NCI-H1092 (cell line): ENCODE measurements around the gene SLC25A26.
A peak's percentile ranks its signal among the peaks of the same experiment; 100 is the strongest.
"Not testable (repeated sequence)": the region's sequence is repeated elsewhere in the genome, so short reads cannot be mapped to it uniquely, and the experiment has no call there.

ENCODE experiments used
- DNase-seq: peaks from one replicate; lab custom pipeline; 2025; lab: John Stamatoyannopoulos, UW

Gene SLC25A26, protein sequence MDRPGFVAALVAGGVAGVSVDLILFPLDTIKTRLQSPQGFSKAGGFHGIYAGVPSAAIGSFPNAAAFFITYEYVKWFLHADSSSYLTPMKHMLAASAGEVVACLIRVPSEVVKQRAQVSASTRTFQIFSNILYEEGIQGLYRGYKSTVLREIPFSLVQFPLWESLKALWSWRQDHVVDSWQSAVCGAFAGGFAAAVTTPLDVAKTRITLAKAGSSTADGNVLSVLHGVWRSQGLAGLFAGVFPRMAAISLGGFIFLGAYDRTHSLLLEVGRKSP

DNA sequence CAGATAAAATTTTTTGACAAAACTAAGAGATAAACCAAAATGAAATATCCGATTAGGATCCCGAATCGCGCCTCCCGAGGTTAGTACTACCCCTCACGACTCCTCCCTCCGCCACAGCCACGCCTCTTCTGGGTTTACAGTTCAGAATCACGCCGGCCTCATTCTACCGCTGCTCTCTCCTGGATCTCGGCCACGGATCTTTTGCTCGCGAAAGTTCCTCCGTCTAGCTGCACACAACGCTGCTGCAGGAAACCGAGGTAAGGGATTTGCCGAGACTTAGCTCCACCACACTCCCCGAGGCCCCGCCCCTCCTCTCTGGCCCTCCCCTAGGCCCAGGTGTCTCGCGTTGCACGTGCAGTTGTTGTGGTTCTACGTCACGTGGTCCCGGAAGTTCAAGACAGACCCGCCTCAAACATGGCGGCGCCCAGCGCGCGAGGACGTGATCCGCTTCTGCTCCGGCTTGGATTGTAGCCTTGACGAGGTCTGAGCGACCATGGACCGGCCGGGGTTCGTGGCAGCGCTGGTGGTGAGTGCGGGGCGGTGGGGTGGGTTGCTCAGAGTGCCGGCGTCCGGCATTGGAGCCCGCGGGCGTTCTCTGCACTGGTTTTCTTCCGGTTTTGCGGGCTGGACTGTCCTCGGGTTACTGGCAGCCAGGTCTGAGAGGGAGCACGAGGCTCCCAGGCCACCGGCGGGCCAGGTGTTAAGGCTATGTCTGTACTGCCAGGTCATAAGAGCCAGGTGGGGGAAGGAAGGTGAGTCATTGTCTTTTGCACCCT lies at the start of gene SLC25A26:
TSS of gene SLC25A26 (plus strand) at position 400 of the 776 bp plus-strand sequence. CDS start at position 494, 94 bp downstream.
- DNase-seq: peak; percentile 85

DNA sequence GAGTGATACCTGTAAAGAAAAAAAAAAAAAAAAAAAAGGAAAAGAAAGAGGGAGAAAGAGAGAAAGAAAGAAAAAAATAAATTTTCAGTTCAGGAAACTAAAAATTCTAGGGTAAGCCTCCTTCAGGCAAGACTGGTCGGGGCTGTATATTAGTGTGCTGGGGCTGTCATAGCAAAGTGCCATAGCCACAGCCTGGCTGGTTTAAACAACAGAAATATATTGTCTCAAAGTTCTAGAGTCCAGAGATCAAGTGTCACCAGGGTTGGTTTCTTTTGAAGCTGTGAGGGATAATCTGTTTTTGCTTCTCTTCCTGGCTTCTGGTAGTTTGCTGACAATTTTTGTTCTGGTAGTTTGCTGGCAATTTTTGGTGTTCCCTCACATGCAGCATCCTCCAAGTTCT lies 48.4 kb upstream of the SLC25A26 start:
- no peak for DNase-seq

DNA sequence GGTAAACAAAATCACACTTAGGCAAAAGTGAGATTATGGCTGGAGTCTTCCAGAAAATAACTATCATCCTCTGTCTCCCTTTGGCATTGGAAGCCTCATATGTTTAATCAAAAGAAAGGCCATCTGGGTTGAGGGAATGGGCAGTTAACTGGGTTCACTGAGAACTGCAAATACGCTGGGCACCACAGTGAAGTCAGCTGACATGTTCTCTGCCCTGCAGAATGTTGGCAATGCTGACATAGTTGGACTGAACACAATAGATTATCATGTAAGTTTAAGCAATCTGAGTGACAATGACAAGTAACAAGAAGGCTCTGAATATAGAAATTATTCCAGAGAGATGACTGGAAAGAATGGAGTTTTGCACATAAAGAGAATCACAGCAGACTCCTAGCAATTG lies 43.8 kb upstream of the SLC25A26 start:
- DNase-seq: no peak

DNA sequence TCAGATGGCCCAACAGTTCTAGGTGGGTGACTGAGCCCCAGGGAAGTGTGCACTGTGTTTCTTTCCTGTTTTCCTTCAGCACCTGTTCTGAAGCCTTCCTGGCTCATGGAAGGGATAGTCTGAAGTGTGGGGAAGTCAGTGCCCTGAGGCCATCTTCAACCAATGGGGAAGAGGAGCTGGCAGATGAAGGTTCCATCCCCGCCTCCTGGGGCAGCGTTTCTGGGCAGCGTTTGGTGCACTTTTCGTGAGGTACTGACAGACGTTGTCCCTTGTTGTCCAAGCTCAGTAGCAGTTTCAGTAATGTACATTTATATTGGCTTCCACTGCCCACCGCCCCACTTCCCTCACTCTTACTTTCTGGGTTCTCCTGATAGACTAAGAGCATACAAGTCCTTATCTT lies 42.6 kb upstream of the SLC25A26 start:
- no peak for DNase-seq

DNA sequence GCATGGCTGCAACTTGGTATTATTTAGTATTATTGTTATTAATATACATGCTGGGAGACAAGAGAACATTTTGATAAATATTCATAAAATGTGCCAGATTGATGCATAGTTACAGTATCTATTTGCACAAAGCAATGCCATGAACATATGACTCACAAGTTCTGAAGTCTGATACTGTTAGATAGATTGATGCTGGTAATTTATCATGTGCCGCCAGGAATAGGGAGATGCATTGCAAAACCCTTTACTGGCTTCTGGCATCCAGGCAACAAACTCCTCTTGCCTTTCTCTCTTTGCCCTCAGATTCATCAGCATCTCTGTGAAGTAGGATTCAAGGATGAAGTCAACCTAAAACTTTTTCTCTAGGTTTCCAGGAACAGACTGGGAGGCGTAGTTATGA lies 41.0 kb upstream of the SLC25A26 start:
- no peak for DNase-seq

DNA sequence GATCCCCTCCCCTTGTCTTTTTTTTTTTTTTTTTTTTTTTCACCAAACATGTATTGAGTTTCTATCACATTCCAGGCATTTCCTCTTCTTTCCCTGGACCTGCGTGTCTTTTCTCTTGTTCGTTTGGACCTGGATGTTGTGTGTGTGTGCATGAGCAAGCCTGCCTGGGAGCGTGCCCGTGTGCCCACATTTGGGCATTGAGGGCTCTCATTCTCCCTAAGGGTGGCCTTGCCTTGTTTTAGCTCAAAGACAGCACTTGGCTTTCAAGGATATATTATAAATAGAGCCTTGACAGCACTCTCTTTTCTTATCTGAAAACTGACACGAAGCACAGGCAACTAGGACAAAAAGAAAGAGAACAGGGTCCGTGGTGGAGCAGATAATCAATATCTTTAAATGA lies 39.0 kb upstream of the SLC25A26 start:
- no peak for DNase-seq

DNA sequence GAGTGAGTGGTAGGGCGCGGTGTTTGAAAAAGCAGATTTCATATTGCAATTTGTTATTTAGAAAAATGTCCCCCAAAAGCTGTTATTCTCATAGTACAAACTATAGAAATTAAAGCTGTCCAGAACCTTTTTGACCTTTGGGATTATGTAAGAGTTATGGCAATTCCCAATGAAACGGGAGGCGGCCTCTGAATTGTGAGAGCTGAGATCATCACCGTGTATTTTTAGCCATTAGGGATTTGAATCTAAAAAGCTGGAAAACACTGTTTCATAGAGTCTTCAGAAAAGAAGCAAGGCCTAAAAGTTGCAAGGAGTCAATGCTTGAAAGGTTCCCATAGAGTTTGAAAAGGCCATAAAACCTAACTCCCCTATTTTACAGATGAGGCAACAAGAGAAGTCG lies 38.6 kb upstream of the SLC25A26 start:
- DNase-seq: no peak

DNA sequence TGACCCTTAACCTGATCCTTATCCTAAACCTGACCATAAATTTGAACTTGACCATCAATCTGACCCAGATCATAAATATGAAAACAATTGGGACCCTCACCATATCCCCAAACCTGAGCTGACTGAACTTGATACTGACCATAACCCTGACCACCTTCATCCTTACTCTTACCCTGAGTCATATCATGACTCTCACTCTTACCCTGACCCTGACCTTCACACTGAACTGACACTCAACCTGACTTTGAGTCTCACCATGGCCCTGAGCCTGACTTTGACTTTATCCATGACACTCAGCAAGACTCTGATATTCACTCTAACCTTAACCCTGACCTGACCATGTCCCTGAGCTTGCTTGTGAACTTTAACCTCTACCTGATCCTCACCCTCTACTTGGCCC lies 34.3 kb upstream of the SLC25A26 start:
- no peak for DNase-seq

DNA sequence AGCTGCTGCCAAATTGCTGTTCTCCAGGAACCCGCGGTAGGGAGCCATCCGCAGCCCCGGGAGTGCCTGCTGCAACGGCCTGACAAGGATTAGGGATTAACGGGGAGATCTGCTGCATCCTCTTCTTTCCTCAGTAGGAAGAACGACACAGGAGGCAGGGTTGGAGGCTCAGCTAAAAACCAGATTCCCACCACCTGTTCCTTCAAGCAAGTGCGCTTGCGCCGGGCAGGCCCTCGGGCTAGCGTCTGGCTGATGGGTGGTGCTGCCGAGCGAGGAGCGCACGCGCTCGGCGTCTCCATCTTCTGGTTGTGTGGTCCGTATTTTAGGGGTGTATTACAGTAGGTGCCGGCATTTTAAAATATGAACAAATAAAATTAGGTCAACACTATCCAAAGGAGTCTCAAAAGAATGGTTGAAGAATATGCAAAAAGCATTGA lies 25.4 kb upstream of the SLC25A26 start:
- DNase-seq: peak; percentile 25

DNA sequence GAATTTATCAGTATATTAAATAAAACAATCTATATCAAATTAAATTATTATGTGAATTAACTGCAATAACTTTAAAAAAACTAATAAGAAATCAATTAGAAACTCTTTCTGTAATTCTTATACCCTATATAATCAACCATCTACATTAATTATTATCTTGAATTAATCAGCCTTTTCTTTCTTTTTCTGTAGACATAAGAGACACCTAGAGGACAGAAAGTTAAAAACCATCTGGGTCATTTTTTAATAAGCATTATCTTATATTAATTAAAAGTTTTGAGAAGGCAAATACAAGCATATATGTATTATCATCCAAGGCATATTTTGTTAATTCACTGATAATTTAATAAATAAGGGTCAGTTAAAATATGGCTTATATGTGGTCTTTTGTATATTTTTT lies 24.2 kb upstream of the SLC25A26 start:
- no peak for DNase-seq

DNA sequence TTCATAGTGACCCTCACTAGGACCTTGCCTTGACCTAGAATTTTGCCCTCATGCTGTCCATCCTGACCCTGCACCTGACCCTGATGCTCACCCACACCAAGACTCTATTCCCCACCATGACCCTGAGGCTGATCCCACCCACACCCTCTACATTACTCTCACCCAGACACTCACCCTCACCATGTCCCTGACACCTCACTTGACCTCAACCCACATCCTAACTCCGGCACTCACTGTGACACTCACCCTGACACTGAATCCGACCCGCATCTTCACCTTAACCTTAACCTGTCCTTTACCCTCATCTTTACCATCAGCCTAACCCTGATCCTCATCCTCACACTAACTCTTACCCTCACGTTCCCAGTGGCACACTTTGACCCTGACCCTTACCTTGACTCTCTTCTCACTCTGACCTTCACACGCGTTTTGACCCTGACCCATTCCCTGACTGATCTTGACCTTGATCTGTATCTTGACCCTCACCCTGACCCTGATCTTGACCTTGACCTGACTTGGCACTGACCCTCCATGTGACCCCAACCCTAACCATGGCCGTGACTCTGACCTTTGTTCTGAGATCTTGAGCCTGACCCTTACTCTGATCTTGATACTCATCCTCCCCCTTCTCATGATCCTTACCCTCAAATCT lies 22.2 kb upstream of the SLC25A26 start:
- no peak for DNase-seq

DNA sequence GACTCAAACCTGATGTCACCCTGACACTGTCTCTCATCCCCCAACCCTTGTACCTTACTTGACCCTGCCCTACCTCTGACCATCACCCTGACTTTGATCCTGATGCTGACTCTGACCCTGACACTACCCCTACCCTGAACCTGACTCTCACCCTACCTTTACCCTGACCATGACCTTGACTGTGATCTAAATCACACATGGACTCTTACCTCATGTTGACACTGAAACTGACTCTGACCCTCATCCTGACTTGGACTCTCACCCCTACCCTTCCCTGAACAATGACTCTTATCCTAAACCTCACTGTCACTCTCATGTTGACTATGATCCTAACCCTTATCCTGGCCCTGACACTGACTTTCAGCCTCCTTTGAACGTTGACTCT lies 21.7 kb upstream of the SLC25A26 start:
- no peak for DNase-seq

DNA sequence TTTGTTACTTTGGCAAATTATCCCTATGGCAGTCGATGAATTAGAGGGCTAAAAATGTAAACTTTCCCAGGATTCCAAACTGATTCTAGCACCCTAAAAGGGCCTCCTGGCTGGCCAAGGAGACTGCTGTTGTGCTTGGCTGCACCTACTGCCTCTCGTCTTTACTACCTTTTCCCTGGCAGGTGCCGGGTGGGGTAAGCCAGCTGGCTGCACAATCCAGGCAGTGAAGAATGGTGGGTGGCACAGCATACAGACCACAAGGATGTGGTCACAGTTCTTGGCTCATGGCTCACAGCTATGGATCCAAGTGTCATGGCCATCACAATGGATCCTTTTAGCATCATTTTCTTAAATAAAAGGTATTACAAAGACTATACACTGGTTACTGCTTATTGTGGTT lies 20.7 kb upstream of the SLC25A26 start:
- DNase-seq: no peak

DNA sequence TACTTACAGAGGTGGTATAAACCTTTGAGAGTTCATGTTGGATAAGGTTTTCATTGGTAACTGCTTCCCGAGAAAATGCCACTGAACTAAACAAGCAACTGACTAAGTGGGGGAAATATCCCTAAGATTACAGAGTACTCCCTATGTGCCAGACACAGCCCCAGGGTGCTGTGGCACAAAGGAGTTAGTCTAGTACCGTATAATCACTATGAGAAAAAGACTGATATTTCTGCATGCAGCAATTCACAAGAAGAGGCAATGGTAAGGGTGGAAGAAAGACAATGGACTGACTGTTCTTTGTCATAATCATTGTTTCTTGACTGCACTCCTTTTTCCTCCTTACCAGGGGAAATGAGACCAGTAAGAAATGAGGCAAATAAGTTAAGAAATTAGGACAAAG lies 20.0 kb upstream of the SLC25A26 start:
- DNase-seq: no peak

DNA sequence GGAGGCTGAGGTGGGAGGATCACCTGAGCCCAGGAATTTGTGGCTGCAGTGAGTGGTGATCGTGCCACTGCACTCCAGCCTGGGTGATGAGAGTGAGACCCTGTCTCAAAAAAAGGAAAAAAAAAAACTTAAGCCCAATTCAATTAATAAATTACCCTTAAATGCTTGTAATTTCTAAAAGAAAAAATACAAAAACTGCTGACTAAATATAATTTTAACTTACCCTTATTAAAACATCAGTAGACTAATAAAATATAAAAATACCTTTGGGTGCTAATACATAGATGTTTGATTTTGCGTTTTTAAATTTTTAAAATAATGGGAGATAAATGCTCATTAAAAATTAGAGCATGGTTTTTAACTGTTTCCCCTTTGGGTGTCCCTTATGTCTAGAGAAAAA lies 17.5 kb upstream of the SLC25A26 start:
- DNase-seq: no peak

DNA sequence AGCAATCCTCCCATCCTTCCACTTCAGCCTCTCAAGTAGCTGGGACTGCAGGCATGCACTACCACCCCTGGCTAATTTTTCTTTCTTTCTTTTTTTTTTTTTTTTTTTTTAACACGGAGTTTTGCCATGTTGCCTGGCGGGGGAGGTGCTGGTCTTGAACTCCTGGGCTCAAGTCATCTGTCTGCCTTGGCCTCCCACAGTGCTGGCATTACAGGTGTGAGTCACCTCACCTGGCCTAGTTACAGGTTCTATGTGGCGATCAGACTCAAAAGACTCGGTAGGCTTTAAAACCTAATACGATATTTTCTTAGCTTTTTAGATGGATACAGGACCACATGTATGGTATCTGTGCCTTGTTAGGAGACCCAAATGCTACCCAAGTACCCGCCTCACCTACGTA lies 14.0 kb upstream of the SLC25A26 start:
- no peak for DNase-seq

DNA sequence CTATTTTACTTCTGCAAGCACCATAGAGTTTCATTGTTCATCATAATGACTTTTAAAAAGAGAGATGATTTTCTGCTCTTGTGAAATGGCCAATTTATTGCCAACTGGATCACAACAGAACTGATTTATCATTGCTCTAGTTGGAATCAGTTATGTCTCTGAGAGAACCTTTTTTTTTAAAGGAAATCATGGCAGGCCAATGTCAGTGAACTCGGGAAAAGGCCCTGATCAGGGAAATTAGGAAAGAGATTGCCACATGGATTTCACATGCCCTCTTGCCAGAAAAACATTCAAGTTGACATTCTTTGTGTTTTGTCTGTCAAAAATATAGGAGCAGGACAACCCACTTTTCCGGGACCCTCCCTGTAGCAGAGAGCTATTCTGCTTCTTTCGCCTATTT lies 12.6 kb upstream of the SLC25A26 start:
- no peak for DNase-seq

DNA sequence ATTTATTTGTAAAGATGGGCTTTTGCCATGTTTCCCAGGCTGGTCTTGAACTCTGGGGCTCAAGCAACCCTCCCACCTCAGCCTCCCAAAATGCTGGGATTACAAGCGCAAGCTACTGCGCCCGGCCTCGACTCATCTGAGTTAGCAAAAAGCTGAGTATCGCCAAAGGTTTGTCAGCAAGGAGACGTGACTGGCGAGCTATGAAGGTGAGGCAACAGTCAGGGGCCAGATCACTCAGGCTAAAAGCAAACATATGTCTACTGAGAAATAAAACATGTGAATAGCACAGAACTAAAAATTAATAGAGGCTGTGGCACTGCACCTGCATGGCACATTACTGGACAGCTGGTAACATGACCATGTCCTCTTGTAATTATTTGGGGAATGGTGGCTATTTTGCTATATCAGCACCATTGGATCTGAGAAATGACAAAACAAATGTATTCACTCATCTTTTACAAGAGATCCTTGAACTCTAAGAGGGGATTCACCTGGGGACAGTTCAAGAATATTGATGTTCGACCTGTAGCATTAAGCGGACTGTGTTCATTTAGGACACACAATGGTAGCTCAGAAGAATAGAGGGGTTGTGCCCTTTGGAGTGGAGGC lies 10.0 kb upstream of the SLC25A26 start:
- DNase-seq: no peak

DNA sequence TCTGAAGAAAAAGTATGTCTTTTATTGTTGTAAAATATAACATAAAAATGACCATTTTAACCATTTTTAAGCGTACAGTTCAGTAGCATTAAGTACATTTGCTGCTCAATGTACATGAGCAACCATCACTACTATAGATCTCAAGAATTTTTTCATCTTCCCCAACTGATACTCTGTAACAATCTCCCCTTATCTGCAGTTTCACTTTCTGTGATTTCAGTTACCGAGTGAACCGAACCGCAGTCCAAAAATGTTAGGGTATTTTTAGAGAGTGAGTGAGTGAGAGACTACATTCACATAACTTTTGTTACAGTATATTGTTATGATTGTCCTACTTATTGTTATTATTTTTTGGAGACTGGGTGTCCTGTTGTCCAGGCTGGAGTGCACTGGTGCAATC lies 9.0 kb upstream of the SLC25A26 start:
- DNase-seq: no peak

DNA sequence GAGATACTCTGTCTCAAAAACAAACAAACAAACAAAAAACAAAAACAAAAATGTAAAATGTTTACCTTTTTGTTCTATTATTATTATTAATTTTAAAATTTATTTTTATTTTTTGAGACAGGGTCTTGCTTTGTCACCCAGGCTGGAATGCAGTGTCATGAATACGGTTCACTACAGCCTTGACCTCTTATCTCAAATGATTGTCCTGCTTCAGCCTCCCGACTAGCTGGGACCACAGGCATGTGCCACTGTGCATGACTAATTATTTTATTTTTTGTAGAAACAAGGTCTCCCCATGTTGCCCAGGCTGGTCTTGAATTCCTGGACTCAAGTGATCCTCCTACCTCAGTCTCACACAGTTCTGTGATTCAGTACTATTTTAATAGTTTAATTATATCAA lies 5.7 kb upstream of the SLC25A26 start:
- no peak for DNase-seq

DNA sequence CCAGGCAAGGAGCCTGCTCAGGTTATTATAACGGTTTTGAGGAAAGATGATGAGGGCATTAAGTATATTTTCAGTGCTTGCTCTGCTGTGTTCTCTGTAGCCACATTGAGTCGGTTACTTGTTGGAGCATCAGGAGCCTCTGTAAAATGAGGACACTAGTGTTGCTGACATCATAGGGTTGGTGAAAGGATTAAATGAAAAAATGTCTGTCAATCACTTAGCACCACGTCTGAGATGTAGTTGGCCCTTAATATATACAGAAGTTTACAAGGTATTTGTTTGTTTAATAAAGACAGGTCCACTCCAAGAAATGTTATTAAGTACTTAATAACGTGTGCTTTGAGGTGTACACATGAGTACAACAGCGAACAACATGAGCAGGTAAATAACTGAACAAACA lies 735 bp upstream of the SLC25A26 start:
- DNase-seq: no peak

DNA sequence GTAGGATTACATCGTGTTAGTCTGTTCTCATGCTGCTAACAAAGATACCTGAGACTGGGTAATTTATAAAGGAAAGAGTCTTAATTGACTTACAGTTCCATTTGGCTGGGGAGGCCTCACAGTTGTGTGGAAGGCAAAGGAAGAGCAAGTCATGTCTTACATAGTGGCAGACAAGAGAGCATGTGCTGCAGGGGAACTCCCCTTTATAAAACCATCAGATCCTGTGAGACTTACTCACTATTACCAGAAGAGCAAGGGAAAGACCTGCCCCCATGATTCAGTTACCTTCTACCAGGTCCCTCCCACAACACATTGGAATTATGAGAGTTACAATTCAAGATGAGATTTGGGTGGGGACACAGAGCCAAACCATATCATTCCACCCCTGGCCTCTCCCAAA lies 3.4 kb downstream of the SLC25A26 start:
- DNase-seq: no peak

DNA sequence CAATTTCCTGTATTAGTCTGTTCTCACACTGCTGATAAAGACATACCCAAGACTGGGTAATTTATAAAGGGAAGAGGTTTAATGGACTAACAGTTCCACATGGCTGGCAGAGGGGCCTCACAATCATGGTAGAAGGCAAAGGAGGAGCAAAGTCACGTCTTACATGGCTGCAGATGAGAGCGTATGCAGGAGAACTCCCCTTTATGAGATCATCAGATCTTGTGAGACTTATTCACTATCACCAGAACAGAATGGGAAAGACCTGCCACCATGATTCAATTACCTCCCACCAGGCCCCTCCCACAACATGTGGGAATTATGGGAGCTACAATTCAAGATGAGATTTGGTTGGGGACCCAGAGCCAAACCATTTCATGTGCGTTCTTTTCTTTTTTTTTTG lies 5.3 kb downstream of the SLC25A26 start:
- not testable (repeated sequence) for DNase-seq
